ENCODE measurements around the gene SFSWAP. TPM values are rescaled to one million over a fixed set of nuclear protein-coding genes. Genes with fewer than 3 reads are reported as not detected.

Gene SFSWAP
- total RNA-seq, 1 donor from 2014 or later = 81.2 TPM

- Mint-ChIP-seq H3K36me3 (ENCODE audit: unreplicated experiment) (no peaks in the 10 kb centered on the region), H3K4me3 (ENCODE audit: unreplicated experiment) (no peak overlapping the region)
Measured at GRCh38 chr12:131836714-131837397, 126.0 kb downstream of the SFSWAP start.

GRCh38 chr12:131840643-131841416 lies 129.9 kb downstream of the SFSWAP start:
- no peaks in the 10 kb centered on the region for H3K4me1 Mint-ChIP-seq (ENCODE audit: low read depth, unreplicated experiment)
- no peak for TF ChIP-seq CTCF (IDR thresholded peaks at IDR 0.05; ENCODE audit: partially characterized antibody, unreplicated experiment)
- no peaks in the 10 kb centered on the region for H3K36me3 Mint-ChIP-seq (ENCODE audit: unreplicated experiment)
- H3K27me3 Mint-ChIP-seq (ENCODE audit: unreplicated experiment) = peaks cover 3% of the 10 kb centered on the region
- peaks cover 2% of the 10 kb centered on the region for H3K9me3 Mint-ChIP-seq (ENCODE audit: unreplicated experiment)
- no peak overlapping the region for H3K27ac Mint-ChIP-seq (ENCODE audit: unreplicated experiment)
- H3K4me3 Mint-ChIP-seq (ENCODE audit: unreplicated experiment) = no peak overlapping the region
- no peak for DNase-seq

More at GRCh38 chr12:131836714-131837397, 126.0 kb downstream of the SFSWAP start:
- Mint-ChIP-seq H3K4me1 (ENCODE audit: low read depth, unreplicated experiment) (peaks cover 5% of the 10 kb centered on the region), H3K27me3 (ENCODE audit: unreplicated experiment) (peaks cover 7% of the 10 kb centered on the region), H3K9me3 (ENCODE audit: unreplicated experiment) (peaks cover 2% of the 10 kb centered on the region), H3K27ac (ENCODE audit: unreplicated experiment) (no peak overlapping the region)
- no peak for TF ChIP-seq CTCF (IDR thresholded peaks at IDR 0.05; ENCODE audit: partially characterized antibody, unreplicated experiment)
- no peak for DNase-seq

- no peak overlapping the region for H3K27ac Mint-ChIP-seq (ENCODE audit: unreplicated experiment)
- H3K27me3 Mint-ChIP-seq (ENCODE audit: unreplicated experiment) = peaks cover 6% of the 10 kb centered on the region
- no peaks in the 10 kb centered on the region for H3K4me1 Mint-ChIP-seq (ENCODE audit: low read depth, unreplicated experiment)
- no peak for DNase-seq
- TF ChIP-seq CTCF (IDR thresholded peaks at IDR 0.05; ENCODE audit: partially characterized antibody, unreplicated experiment) = no peak
- H3K36me3 Mint-ChIP-seq (ENCODE audit: unreplicated experiment) = no peaks in the 10 kb centered on the region
- no peak overlapping the region for H3K4me3 Mint-ChIP-seq (ENCODE audit: unreplicated experiment)
- H3K9me3 Mint-ChIP-seq (ENCODE audit: unreplicated experiment) = no peaks in the 10 kb centered on the region
Measured at GRCh38 chr12:131841547-131841946, 130.7 kb downstream of the SFSWAP start.

- no peak for TF ChIP-seq CTCF (IDR thresholded peaks at IDR 0.05; ENCODE audit: partially characterized antibody, unreplicated experiment)
- Mint-ChIP-seq H3K27me3 (ENCODE audit: unreplicated experiment) (peaks cover 7% of the 10 kb centered on the region), H3K36me3 (ENCODE audit: unreplicated experiment) (no peaks in the 10 kb centered on the region), H3K4me1 (ENCODE audit: low read depth, unreplicated experiment) (no peaks in the 10 kb centered on the region), H3K27ac (ENCODE audit: unreplicated experiment) (no peak overlapping the region), H3K4me3 (ENCODE audit: unreplicated experiment) (no peak overlapping the region), H3K9me3 (ENCODE audit: unreplicated experiment) (no peaks in the 10 kb centered on the region)
- no peak for DNase-seq
Measured at GRCh38 chr12:131842169-131842568, 131.3 kb downstream of the SFSWAP start.

GRCh38 chr12:131843527-131843926 lies 132.6 kb downstream of the SFSWAP start:
- no peaks in the 10 kb centered on the region for H3K4me1 Mint-ChIP-seq (ENCODE audit: low read depth, unreplicated experiment)
- TF ChIP-seq CTCF (IDR thresholded peaks at IDR 0.05; ENCODE audit: partially characterized antibody, unreplicated experiment) = no peak
- H3K27me3 Mint-ChIP-seq (ENCODE audit: unreplicated experiment) = peaks cover 7% of the 10 kb centered on the region
- no peak for DNase-seq
- H3K4me3 Mint-ChIP-seq (ENCODE audit: unreplicated experiment) = no peak overlapping the region
- no peaks in the 10 kb centered on the region for H3K9me3 Mint-ChIP-seq (ENCODE audit: unreplicated experiment)
- H3K36me3 Mint-ChIP-seq (ENCODE audit: unreplicated experiment) = no peaks in the 10 kb centered on the region
- H3K27ac Mint-ChIP-seq (ENCODE audit: unreplicated experiment) = no peak overlapping the region

All from glutamatergic neuron (in vitro differentiated cells).